SK-N-SH treated with all-trans-retinoic acid at 6 μM for 48 hours (cell line): ENCODE results near the gene BECN2.
A peak's percentile ranks its signal among the peaks of the same experiment; 100 is the strongest.

Experiments used
- ATAC-seq: fragments of 200-7000 bp; cut with Tn5 transposase; 3 replicates; pipeline ENCODE4 v1.9.1; 2020; ENCODE audit warnings: mild to moderate bottlenecking, moderate library complexity
- ARNTL ChIP-seq: fragments of 450-650 bp; formaldehyde crosslinking; IDR thresholded peaks from 2 replicates; pipeline ENCODE4 v1.5.0; 2020; ENCODE audit warnings: low read depth, mild to moderate bottlenecking, moderate library complexity, borderline replicate concordance
- BACH2 ChIP-seq: fragments of 250-450 bp; sonication (Bioruptor Pico); IDR thresholded peaks from 2 replicates; pipeline ENCODE4 v1.9.0; 2021; ENCODE audit warnings: mild to moderate bottlenecking, borderline replicate concordance
- CREB5 ChIP-seq: fragments of 250-450 bp; sonication (Bioruptor Pico); IDR thresholded peaks from 2 replicates; pipeline ENCODE4 v1.5.1; 2020; ENCODE audit warnings: low read depth, mild to moderate bottlenecking, moderate library complexity
- CSDC2 ChIP-seq: fragments of 250-450 bp; sonication (Bioruptor Pico); IDR thresholded peaks from 2 replicates; pipeline ENCODE4 v1.5.0; 2020; ENCODE audit warnings: mild to moderate bottlenecking, moderate library complexity
- CSRNP3 ChIP-seq: fragments of 250-450 bp; sonication (Bioruptor Pico); IDR thresholded peaks from 2 replicates; pipeline ENCODE4 v1.5.1; 2021; ENCODE audit warnings: mild to moderate bottlenecking, moderate library complexity
- GLIS3 ChIP-seq: fragments of 250-450 bp; sonication (Bioruptor Pico); IDR thresholded peaks from 2 replicates; pipeline ENCODE4 v1.5.0; 2020; ENCODE audit warnings: mild to moderate bottlenecking, moderate library complexity
- ISL1 ChIP-seq: fragments of 250-450 bp; sonication (Bioruptor Pico); IDR thresholded peaks from 2 replicates; pipeline ENCODE4 v2.1.2; 2022; ENCODE audit warnings: mild to moderate bottlenecking, moderate library complexity
- RARB ChIP-seq: fragments of 250-450 bp; sonication (Bioruptor Pico); IDR thresholded peaks from 2 replicates; pipeline ENCODE4 v1.8.0; 2021; ENCODE audit warnings: mild to moderate bottlenecking, moderate library complexity
- SNAI2 ChIP-seq: fragments of 250-450 bp; sonication (Bioruptor Pico); IDR thresholded peaks from 2 replicates; pipeline ENCODE4 v1.5.0; 2020; ENCODE audit warnings: mild to moderate bottlenecking, moderate library complexity
- TCF4 ChIP-seq: fragments of 250-450 bp; sonication (Bioruptor Pico); IDR thresholded peaks from 2 replicates; pipeline ENCODE4 v1.8.0; 2021; ENCODE audit warnings: mild to moderate bottlenecking, moderate library complexity, borderline replicate concordance
- TOX ChIP-seq: fragments of 250-450 bp; sonication (Bioruptor Pico); IDR thresholded peaks from 2 replicates; pipeline ENCODE4 v1.8.0; 2021; ENCODE audit warnings: mild to moderate bottlenecking, moderate library complexity, borderline replicate concordance
- TSHZ2 ChIP-seq: fragments of 250-450 bp; sonication (Bioruptor Pico); IDR thresholded peaks from 2 replicates; pipeline ENCODE4 v1.5.0; 2020; ENCODE audit warnings: mild to moderate bottlenecking, moderate library complexity
- ZC3H10 ChIP-seq: fragments of 250-450 bp; sonication (Bioruptor Pico); IDR thresholded peaks from 2 replicates; pipeline ENCODE4 v1.5.1; 2021; ENCODE audit warnings: mild to moderate bottlenecking, moderate library complexity
- ZFP3 ChIP-seq: fragments of 250-450 bp; sonication (Bioruptor Pico); IDR thresholded peaks from 2 replicates; pipeline ENCODE4 v1.5.0; 2020; ENCODE audit warnings: mild to moderate bottlenecking, moderate library complexity
- ZNF565 ChIP-seq: fragments of 450-650 bp; formaldehyde crosslinking; conservative IDR thresholded peaks from 2 replicates; pipeline ENCODE4 v1.5.0; 2020; ENCODE audit warnings: low read depth, mild to moderate bottlenecking, moderate library complexity
- ZNF70 ChIP-seq: fragments of 450-650 bp; formaldehyde crosslinking; IDR thresholded peaks from 2 replicates; pipeline ENCODE4 v1.5.0; 2020; ENCODE audit warnings: mild to moderate bottlenecking, moderate library complexity
- ZNF8 ChIP-seq: fragments of 450-650 bp; formaldehyde crosslinking; IDR thresholded peaks from 2 replicates; pipeline ENCODE4 v1.5.0; 2020; ENCODE audit warnings: mild to moderate bottlenecking, moderate library complexity
- TF ChIP-seq, protein P1 (sequence below): fragments of 250-450 bp; sonication (Bioruptor Pico); IDR thresholded peaks from 2 replicates; pipeline ENCODE4 v1.8.0; 2020; ENCODE audit warnings: mild to moderate bottlenecking, moderate library complexity, borderline replicate concordance
- TF ChIP-seq, protein P2 (sequence below): fragments of 250-450 bp; sonication (Bioruptor Pico); IDR thresholded peaks from 2 replicates; pipeline ENCODE4 v1.8.0; 2021; ENCODE audit warnings: low read depth, mild to moderate bottlenecking, moderate library complexity, borderline replicate concordance

The BECN2 gene

GRCh38 chr1:241968611-241969010, 11.0 kb downstream of the BECN2 start:
- TF ChIP-seq TOX (CRISPR knock-in tag) (peak; percentile 71), SNAI2 (no peak), RARB (CRISPR knock-in tag) (peak; percentile 53; the same call in 1 of the 2 replicates)
- peak; percentile 49 for ATAC-seq

DNA sequence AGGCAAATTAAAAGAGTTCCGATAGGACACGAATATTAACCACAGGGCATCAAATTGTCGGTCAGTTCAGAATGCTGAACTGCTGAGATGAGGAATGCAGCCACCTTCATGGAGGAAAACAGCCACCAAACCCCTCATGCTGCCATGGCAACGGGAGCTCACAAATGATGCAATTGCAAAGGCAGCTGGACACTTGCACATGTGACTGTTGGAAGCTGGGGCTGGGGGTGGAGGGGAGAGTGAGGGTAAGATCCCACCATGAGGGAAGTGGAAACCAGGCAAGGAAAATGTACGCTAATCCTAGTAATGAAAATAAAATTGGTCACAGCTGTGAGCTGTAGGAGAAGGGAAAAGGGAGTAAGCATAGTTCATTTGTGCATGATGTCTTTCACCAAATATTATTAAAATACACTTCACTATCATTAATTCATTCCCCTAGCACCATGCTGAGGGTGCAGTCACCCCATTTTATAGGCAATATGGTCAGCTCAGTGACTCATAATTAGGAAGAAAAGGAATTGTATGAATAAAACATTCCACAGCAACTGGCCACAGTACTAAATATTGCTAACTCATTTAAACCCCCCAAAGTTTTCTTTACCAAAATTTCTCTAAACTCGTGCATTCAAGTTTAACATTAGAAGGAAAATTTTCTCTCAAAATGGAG, 15.3 kb downstream of the BECN2 start:
- peak; percentile 51 for ATAC-seq
- TF ChIP-seq CSRNP3 (CRISPR knock-in tag) (no peak), ZNF70 (CRISPR knock-in tag) (no peak), ZNF8 (CRISPR knock-in tag) (no peak), CREB5 (CRISPR knock-in tag) (no peak), ARNTL (no peak), GLIS3 (CRISPR knock-in tag) (no peak), ZNF565 (no peak), ZC3H10 (CRISPR knock-in tag) (no peak), ZFP3 (no peak), BACH2 (CRISPR knock-in tag) (no peak), TSHZ2 (CRISPR knock-in tag) (no peak), ISL1 (CRISPR knock-in tag) (no peak)
- TF ChIP-seq, protein P1, sequence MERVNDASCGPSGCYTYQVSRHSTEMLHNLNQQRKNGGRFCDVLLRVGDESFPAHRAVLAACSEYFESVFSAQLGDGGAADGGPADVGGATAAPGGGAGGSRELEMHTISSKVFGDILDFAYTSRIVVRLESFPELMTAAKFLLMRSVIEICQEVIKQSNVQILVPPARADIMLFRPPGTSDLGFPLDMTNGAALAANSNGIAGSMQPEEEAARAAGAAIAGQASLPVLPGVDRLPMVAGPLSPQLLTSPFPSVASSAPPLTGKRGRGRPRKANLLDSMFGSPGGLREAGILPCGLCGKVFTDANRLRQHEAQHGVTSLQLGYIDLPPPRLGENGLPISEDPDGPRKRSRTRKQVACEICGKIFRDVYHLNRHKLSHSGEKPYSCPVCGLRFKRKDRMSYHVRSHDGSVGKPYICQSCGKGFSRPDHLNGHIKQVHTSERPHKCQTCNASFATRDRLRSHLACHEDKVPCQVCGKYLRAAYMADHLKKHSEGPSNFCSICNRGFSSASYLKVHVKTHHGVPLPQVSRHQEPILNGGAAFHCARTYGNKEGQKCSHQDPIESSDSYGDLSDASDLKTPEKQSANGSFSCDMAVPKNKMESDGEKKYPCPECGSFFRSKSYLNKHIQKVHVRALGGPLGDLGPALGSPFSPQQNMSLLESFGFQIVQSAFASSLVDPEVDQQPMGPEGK (CRISPR knock-in tag), result no peak
- TF ChIP-seq, all 23 proteins: peak for 0

DNA sequence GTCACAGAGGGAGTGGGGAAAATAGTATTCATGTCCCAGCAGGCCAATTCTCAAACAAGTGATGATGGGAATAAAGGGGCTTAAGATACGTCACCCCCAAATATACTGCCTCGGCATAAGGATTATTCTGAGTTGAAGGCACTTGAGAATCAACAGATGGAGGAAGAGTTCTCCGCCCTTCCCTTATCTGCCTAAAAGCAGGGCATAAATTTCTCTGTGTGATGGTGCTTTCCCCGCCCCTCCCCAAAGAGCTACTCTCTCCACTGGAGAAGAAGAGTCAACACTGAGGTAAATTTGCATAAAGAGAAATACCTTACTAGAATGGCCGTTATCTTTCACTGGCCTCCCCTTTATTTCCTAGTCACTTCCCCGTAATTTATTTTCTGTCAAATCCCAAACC, 18.7 kb downstream of the BECN2 start:
- TF ChIP-seq TSHZ2 (CRISPR knock-in tag) (no peak), ARNTL (no peak), CSDC2 (no peak), ZNF70 (CRISPR knock-in tag) (no peak), TCF4 (CRISPR knock-in tag) (no peak), ISL1 (CRISPR knock-in tag) (no peak), ZFP3 (no peak)
- TF ChIP-seq, protein P2, sequence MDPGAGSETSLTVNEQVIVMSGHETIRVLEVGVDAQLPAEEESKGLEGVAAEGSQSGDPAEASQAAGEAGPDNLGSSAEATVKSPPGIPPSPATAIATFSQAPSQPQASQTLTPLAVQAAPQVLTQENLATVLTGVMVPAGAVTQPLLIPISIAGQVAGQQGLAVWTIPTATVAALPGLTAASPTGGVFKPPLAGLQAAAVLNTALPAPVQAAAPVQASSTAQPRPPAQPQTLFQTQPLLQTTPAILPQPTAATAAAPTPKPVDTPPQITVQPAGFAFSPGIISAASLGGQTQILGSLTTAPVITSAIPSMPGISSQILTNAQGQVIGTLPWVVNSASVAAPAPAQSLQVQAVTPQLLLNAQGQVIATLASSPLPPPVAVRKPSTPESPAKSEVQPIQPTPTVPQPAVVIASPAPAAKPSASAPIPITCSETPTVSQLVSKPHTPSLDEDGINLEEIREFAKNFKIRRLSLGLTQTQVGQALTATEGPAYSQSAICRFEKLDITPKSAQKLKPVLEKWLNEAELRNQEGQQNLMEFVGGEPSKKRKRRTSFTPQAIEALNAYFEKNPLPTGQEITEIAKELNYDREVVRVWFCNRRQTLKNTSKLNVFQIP, result no peak
- ATAC-seq, result no peak
